NOMO-1 treated with DMSO at 0.1 percent for 48 hours (cell line): ENCODE measurements around the gene ASF1B.
A peak's percentile ranks its signal among the peaks of the same experiment; 100 is the strongest.

Experiments used
- DNase-seq: peaks from one replicate; lab custom pipeline; 2025; ENCODE audit not compliant: unreplicated experiment; lab: John Stamatoyannopoulos, UW

ASF1B gene

DNA sequence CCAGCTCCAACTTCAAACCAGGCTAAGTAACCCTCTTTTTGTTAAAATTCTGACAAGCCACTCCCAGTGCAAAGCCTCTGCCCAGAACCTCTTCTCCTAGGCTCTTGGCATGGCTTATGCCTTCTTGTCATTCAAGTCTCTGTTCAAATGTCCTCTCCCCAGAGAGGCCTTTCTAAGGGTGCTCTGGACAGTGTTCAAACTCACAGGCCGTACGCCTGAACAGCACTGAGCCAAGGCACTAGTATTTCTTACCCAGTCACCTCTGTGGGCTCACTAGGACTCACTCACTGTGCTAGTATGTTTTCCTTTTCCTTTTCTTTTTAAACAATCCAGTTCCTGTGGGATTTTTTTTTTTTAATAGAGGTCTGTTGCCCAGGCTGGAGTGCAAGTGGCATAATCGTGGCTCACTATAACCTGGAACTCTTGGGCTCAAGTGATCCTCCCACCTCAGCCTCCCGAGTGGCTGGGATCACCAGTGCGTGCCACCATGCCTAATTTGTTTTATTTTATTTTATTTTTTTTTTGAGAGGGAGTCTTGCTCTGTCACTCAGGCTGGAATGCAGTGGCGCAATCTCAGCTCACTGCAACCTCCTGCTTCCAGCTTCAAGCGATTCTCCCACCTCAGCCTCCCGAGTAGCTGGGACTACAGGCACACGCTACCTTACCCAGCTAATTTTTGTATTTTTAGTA lies 2.3 kb upstream of the ASF1B start:
- DNase-seq = no peak

DNA sequence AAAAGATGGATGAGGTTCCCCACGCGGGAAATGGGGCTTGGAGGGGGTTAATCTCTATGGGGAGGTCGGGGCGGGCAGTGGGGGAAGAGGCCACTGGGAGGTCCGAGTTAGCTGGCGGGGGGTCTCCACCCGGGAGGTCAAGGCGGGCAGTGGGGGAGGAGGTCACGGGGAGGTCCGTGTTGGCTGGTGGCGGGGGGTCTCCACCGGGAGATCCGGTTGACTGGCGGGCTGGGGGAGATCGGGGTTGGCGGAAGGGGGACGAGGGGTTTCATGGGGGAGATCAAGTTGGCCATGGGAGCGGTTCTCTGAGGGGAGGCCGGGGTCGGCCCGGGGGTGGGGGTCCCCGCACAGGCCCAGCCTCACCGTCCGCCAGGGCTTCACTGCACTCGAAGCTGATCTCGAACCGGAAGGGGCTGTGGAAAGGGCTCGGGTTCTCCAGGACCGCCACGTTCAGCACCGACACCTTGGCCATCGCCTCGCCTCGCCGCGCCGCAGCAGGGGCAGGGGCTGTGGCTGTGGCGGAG lies 342 bp downstream of the ASF1B start:
- no peak for DNase-seq

DNA sequence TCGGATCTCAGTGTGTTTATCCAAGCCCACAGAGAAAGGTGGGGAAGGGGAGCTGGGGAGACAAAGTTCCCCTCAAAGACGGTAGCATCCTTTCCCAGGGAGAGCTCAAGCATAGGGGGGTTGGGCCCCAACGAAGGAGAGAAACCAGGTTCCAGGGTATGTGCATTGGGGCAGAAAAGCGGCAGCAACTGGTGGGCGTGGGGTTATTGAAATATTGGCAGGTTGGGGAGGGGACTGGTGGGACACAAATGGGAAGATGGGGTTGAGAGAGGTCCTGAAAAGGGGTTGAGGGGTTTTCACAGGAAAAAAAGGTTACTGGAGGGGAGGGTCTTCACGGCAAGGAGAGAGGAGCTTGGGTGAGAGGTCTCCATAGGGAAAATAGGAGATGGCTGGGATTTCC lies 1.0 kb downstream of the ASF1B start:
- DNase-seq = no peak

DNA sequence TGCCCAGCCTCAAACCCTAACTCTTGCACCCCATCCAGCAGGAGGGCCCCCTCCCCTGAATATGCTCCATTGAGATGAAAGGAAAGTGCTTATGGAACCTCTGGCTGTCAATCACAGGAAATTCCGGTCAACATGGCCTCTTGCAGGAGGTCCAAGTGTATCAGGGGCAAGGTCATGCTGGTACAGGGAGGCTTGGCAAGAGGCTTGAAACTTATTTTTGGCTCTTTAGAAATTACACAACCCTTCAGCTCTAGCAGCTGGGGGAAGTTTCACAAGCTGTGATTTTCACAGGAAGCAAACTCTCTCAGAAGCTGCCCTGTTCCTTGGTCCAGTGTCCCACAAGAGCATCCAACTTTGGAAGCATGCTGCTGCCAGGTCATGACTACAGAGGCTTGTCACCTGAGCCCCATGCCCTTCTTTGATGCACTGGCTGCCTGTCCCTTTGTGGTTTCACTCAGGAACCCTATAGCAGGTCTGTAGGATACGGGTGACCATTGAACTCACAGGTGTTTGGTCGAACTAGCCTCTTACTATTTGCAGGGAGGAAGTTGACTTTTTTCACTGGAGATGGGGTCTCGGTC lies 8.4 kb downstream of the ASF1B start:
- DNase-seq = peak; percentile 84

DNA sequence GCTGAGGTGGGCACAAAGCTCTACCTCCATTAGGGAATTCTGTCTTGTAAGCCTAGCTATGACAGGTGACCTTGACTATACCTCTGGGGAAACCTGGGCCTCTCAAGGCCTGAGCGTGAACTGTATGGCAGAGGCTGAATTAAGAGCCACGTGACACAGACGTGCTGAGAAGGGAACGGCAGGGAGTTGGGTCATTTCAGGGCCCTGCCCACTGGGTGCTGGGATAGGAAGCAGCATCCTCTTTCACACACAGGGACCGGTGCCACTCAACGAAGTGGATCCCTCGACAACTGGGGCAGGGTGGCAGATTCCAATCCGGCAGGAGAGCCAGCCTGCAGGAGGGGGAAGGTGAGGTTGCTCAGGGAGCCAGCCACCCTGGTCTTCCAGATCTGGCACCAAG lies 9.2 kb downstream of the ASF1B start:
- no peak for DNase-seq

DNA sequence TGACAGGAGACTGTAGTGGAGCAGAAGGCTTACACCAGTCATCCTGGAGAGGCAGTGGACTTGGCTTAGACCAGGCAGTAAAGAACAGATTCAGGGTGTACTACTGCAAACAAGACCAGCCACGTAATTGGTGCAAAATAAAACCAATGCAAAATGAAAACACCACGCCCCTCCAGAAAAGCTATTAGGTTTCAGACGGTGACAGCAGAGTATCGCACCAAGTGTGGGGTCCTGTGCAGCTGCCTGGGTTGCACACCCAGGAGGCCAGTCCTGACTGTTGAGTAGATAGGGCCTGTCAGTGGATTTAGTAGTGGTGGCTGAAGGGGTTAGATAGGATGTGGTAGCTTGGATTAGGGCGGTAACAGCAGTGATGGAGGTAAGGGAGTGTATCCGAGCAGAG lies 13.5 kb downstream of the ASF1B start:
- DNase-seq = no peak

DNA sequence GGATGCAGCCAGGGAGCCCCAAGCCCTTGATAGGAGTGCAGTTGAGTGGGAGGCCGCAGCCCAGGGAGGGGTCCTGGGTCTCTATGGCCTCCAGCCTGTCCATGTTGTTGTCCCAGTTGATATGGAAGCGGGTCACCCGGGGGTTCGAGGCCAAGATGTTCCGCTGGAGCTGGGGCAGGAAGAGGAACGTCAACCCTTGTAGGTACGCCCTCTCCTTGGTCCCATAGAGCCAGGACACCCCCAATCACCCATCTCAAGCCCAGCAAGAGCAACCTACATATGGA lies 15.9 kb downstream of the ASF1B start:
- DNase-seq = no peak

DNA sequence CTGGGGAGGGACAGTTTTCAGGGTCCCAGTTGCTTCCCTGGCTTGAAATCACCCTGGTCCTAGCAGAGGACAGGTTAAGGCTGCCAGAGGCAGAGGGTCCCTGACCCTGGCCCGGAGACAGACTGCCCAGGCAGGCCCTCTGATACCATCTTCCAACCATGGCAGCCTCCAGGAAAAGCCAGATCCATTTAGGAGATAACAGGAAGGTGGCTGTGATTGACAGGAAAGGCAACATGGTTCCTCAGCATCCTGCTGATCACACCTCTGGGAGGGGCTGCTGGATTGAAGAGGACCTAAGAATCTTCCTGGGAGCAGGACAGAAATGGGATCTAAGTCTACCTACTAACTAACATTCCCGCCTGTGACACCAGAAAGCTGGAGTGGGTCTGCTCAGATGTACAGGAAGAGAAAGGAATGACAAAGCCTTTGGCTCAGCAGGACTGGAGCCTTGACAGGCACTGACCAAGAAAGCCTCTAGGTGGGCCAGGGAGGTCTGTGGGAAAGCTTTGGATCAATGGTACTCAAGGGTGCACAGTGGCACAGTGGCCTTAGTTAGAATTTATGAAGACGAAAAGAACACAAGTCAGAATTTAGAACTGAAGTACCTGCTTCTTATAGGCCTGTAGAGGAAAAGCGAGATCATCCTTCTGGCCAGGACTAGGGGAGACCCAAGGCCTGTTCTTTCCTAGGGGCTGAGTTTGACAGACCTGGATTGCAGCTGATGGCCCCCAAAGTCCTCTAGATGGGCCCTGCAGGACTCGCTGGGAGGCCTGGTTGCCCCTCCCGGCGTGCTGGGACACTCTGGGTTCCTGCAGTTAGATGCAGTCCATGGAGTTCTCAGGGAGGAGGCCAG lies 16.5 kb downstream of the ASF1B start:
- DNase-seq = no peak

DNA sequence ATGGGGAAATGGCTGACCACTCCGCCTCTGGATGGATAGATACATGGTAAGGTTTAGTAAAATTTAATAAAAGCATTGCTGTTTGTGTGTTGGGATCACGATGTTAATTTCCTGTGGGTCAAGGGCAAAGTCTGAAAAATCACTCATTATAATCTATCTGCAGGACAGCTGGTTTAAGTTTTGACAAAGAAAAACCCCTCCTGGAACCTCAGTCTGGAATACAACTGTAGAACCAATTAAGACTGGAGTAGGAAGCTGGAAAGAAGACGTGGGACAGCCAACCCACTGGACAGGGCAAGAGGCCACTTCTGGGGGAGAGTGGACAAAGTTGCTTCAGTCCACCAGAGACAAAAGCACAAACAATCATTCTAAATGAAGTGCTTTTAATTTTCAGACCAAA lies 17.2 kb downstream of the ASF1B start:
- no peak for DNase-seq

DNA sequence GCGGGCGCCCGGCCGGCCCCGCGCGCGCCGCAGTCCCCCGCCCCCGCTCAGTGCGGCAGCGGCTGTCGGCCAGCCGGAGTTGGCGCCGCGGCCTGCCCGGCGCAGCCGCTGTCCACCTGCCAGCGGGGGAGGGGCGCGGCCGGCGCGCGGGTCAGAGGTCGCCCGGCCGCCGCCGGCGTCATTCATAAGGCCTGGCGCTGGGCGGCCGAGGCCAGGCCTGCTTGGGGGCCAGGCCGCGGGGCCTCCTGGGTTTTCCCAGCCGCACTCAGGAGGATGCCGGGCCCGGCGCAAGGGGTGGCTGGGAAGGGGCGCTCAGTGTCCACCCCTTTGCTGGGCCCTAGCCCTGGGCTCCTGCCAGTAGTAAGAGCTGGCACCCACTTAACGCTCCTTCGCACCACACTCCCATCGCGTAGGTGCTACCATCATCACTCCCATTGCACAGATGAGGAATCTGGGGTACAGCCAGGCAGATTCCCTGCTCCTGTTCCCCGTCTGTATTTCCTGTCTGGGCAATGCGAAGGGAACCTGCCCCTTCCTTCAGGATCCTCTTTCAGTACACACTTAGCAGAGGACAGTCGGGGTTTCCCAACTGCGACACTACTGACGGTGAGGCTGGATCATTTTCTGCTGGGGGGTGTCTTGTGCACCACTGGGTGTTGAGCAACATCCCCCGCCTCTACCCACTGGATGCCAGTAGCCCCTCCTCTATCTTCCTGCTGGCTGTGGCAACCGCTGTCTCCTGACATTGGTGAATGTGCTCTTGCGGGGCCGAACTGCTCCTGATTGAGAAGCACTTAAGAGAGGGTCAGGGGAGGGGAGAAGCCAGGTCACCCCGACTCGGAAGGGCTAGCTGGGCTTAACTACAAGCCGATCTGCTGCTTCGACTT lies 18.0 kb downstream of the ASF1B start:
- peak; percentile 93 for DNase-seq

DNA sequence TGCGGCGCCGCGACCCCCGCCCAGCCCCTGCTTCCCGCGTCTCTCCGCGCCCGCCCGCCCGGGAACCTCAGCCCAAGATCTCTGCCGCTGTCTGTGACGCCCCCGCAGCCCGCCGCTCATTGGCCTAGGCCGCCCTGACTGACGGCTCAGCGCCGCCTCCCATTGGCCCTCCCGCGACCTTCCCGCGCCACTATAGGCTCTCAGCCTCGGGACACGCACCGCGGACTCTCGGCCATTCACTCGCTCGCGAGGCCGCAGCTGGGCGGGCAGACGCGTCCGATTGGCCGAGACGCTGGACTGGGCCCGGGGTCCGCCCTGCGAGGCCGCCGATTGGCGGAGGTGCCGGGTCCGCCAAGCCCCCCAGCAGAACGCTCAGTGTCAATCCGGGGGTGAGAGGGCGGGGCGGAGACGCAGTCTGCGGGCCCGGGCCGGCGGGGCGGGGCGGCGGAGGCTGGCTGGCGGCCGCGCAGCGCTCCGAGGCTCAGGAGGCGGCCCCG lies 18.7 kb downstream of the ASF1B start, which contains the start of gene PRKACA:
PRKACA (minus strand) TSS at position 95 of the 497 bp plus-strand sequence. CDS start 215 bp downstream, outside the sequence.
- peak; percentile 98 for DNase-seq

DNA sequence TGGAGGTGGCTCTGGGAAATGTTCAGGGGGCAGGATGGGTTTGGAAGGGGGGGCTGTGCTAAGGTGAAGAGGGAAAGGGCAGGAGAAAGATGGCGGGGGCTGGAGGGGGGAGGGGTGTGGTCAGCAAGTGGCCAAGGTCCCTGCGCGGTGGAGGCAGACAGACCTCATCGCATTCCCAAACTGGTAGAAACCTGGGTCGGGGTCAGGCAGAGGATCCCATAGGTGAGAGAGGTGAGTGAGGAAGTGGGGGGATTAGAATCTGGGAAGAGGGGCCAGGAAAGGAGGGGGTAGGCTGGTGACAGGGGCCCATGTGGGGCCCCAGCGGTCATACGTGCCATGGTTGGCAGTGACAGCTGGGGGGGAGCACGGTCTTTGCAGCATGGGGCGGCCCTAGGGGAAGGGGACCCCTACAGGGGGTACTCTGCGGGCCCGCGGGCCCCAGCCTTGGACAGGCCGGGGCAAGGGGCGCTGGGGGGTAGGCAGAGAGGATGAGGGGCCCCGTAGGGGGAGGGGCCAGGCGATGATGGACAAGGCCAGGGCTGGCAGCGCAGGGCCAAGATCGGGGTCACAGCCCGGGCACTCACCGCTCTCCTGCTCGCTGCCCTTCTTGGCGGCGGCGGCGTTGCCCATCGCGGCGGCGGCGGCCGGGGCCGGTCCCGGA lies 19.3 kb downstream of the ASF1B start:
- DNase-seq = no peak

DNA sequence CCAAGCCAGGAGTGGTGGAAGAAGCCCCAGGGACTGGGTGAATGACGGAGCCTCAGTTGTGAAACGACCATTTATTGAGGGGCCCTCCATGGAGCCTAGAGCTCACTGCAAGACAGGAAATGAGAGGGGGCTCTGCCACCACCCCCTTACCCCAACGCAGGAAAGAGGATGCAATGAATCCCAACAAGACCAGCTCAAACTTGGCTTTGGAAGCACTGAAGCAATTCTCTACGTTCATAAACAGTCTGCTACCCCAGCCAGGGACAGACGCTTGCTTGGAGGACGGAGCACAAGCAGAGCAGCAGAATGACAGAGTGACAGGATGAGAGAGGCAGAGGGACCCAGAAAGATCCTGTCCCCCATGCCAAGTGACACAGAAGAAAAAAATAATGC lies 19.9 kb downstream of the ASF1B start:
- DNase-seq = no peak

DNA sequence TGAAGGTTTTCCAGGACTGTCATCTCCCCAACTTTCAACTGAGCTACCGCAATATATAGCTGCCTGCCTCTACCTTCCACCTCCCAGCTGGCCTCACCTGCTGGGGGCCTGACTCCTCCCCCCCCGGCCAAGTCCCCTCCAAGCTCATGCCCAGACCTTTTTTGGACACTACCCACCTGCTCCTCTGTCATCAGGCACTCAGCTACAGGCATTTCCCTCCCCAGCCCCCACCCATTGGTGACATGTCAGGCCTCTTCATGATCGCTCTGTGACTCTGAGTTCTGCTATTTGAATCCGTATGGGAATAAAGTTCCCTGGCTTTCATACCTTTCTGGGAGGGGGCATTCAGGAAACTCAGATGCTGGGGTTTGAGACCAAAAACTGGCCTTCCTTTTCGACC lies 20.6 kb downstream of the ASF1B start:
- DNase-seq = no peak

DNA sequence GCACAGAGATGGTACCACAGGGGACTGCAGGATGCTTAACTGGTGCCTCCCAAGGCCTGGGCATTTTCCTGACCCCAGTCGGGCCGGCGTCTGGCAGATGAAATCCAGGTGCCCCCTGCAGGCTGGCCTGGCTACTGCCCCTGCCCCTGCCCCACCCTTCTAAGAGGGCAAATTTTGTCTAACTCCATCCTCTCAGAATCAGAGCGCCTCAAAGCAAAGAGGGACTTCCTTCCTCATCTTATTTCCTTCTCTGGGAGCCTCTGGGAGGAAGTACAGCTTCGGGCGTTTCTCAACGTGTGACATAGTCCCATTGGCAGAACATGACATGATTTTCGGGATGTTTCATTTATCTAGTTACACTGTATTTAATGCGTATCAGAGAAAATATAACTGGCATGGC lies 21.5 kb downstream of the ASF1B start:
- peak; percentile 85 for DNase-seq

DNA sequence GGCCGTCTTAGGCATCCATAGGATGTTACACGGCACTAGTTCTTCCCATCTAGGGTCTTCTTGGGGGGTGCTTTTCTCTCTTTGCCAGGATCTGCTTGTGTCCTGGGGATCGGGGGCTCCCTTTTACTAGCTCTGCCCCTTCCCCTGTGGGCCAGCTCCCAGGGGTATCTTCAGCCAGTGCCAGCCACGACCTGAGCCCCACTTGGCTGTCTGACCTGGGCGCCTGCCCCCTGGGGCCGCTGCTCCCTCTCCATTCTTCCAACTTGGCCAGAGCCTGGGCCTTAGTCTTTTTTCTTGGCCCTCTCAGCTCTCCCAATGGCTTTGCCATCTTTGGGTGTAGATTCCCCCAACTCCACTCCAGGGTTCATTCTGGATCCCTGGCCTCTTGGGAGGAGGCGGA lies 21.9 kb downstream of the ASF1B start:
- DNase-seq = no peak

DNA sequence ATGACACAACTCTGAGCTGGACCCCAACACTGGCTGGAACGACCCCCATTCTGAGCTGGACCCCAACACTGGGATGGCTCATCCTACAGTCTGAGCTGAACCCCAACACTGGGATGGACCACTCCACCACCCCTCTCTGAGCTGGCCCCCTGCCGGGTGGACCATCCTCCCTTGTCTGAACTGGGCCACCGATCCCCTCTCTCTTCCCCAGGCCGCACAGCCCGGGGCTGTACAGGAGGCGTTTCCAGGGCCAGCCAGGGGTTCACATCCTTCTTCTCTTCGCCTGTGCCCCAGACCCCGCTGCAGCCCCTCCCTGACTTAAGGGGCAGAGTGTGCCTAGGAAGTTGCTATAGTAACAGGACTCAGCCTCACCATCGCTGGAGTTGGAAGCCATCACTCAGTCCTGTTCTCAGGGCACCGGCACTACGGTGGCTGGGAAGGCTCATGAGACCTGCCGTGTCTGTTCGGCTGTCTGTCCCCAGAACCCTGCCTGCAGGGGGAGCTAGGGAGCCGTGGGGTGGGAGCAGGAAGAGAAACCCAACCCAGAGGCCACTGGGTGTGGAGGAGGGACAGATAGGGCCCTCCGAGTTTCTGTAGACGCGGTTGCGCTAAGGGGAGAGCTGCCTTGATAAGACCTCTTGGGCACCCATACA lies 22.5 kb downstream of the ASF1B start:
- DNase-seq = no peak

DNA sequence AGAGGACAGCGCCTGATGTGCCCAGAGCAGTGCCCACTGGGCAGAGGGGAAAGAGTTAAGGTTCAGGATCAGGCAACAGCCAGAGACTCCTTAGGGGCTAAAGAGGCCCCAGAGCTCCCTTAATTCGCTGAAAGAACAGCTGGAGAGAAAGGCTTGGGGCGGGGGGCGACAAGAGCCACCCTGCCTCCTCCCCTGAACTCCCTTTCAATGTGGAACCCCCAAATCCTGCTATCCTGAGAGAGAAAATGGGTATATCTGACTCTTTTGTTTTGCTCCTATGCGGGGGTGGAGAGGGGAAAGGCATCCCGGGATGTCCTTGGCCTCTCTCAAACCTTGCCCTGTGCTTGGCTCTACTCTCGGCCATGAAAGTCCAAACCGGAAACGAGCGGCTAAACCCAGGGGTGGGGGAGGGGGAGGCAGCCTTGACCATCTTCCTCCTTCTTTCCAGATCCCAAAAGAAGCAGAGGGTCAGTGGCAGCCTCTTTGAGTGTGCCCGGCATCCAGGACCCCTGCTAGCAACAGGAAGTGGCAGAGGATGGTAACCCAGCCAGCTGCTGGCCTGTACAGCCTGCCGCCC lies 23.5 kb downstream of the ASF1B start:
- DNase-seq = no peak

DNA sequence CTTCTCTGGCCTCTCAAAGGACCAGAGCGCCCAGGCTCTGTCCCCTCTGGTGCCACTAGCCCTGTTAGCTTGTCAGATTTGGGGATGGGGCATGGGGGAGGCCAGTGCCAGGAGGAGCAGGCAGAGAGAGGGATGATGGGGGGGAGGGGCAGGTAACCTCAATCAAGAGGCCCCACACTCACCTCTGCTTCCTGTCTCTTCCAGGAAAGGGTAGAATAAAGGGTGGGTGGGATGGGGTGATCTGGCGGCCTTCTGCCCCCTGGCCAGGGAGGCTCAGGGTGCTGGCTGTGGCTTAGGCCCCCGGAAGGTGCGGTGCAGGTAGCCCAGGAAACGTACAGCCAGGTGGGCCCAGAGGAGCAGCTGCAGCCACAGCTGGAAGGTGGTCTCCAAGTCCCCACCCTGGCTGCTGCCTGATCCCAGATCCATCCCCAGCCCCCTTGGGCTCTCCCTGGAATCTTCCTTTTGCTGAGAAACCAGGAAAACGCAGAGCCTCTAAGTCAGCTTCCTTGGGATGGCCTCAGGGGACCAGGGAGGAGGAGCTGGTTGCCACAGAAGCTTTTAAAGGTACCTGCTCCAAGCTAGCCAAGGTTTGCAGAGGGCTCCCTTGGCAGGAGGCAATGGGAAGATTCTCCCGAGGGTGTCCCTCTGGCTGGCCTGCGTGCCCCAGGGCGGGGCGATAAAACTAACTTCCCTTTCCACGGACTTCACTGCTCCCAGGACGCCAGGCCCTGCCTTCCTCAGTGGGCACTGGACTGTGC lies 24.2 kb downstream of the ASF1B start:
- DNase-seq = no peak
